ENCODE data around the gene ADAM23. TPM values are rescaled to one million over a fixed set of nuclear protein-coding genes. Genes with fewer than 3 reads are reported as not detected.

Gene ADAM23
- total RNA-seq, 1 donor from 2014 or later = 20.2 TPM

- H3K4me1 Mint-ChIP-seq (ENCODE audit: unreplicated experiment) = peaks cover 6% of the 10 kb centered on the region
- peaks cover 6% of the 10 kb centered on the region for H3K36me3 Mint-ChIP-seq
- DNase-seq (ENCODE audit: extremely low spot score, unreplicated experiment) = no peak
- no peaks in the 10 kb centered on the region for H3K27me3 Mint-ChIP-seq
- TF ChIP-seq CTCF (conservative IDR thresholded peaks at IDR 0.05) = no peak
- H3K27ac Mint-ChIP-seq = no peak overlapping the region
- H3K9me3 Mint-ChIP-seq = peaks cover 9% of the 10 kb centered on the region
- no peak overlapping the region for H3K4me3 Mint-ChIP-seq
Observed at GRCh38 chr2:206481056-206481455, 37.7 kb downstream of the ADAM23 start.

GRCh38 chr2:206482123-206482522 is 38.8 kb downstream of the ADAM23 start:
- H3K4me1 Mint-ChIP-seq (ENCODE audit: unreplicated experiment) = peaks cover 6% of the 10 kb centered on the region
- peaks cover 6% of the 10 kb centered on the region for H3K36me3 Mint-ChIP-seq
- H3K4me3 Mint-ChIP-seq = no peak overlapping the region
- DNase-seq (ENCODE audit: extremely low spot score, unreplicated experiment) = no peak
- no peak overlapping the region for H3K27ac Mint-ChIP-seq
- TF ChIP-seq CTCF (conservative IDR thresholded peaks at IDR 0.05) = no peak
- H3K27me3 Mint-ChIP-seq = no peaks in the 10 kb centered on the region
- peaks cover 9% of the 10 kb centered on the region for H3K9me3 Mint-ChIP-seq

- peaks cover 9% of the 10 kb centered on the region for H3K9me3 Mint-ChIP-seq
- H3K4me3 Mint-ChIP-seq = no peak overlapping the region
- no peak overlapping the region for H3K27ac Mint-ChIP-seq
- H3K36me3 Mint-ChIP-seq = peaks cover 6% of the 10 kb centered on the region
- H3K4me1 Mint-ChIP-seq (ENCODE audit: unreplicated experiment) = peaks cover 6% of the 10 kb centered on the region
- DNase-seq (ENCODE audit: extremely low spot score, unreplicated experiment) = no peak
- TF ChIP-seq CTCF (conservative IDR thresholded peaks at IDR 0.05) = no peak
- no peaks in the 10 kb centered on the region for H3K27me3 Mint-ChIP-seq
Observed at GRCh38 chr2:206482633-206483032, 39.3 kb downstream of the ADAM23 start.

DNA sequence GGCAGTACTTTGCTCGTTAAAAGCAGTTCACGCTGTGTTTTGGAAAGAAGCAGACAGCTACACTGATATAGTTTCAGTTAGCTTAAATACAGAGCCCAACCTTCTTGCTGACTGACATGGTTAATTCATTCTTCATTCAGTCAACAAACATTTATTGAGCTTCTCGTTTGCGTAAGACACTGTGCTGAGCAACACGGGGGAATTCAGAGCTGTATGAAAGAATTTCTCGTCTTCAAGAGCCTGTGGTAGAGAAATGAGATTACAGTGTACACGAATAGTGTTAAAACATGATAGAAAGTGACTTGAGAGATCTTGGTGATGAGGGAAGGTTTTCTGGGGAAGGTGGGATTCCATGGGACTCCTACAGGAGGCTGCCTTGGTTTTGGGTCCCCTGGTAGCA is 44.7 kb downstream of the ADAM23 start:
- H3K4me3 Mint-ChIP-seq = no peak overlapping the region
- no peak overlapping the region for H3K27ac Mint-ChIP-seq
- DNase-seq (ENCODE audit: extremely low spot score, unreplicated experiment) = no peak

DNA sequence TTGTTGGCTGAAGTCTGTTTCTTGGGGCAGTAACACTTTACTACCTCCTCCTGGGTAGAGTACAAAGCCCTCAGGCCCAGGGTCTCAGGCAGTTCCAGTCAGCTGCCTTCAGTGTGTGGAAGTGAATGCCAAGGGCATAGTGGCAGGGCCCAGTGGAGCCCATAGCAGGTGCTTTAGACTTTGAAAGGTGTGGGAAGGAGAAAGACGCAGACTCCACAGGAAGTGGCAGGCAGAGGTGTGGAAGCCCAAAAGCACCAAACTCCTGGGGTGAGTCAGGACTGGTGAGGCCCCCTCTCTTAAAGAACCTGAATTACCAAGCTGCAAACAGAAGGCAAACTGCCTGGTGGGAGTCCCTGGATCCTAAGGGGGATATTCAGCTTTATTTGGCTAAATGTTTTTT is 45.3 kb downstream of the ADAM23 start:
- Mint-ChIP-seq H3K27ac (no peak overlapping the region), H3K27me3 (peaks cover 3% of the 10 kb centered on the region), H3K4me1 (ENCODE audit: unreplicated experiment) (no peaks in the 10 kb centered on the region), H3K9me3 (peaks cover 9% of the 10 kb centered on the region), H3K36me3 (peaks cover 10% of the 10 kb centered on the region), H3K4me3 (no peak overlapping the region)
- no peak for DNase-seq (ENCODE audit: extremely low spot score, unreplicated experiment)
- TF ChIP-seq CTCF (conservative IDR thresholded peaks at IDR 0.05) = no peak

More for the DNA sequence above, 44.7 kb downstream of the ADAM23 start:
- Mint-ChIP-seq H3K27me3 (peaks cover 3% of the 10 kb centered on the region), H3K9me3 (peaks cover 9% of the 10 kb centered on the region), H3K4me1 (ENCODE audit: unreplicated experiment) (no peaks in the 10 kb centered on the region), H3K36me3 (peaks cover 10% of the 10 kb centered on the region)
- no peak for TF ChIP-seq CTCF (conservative IDR thresholded peaks at IDR 0.05)

- Mint-ChIP-seq H3K36me3 (peaks cover 8% of the 10 kb centered on the region), H3K4me1 (ENCODE audit: unreplicated experiment) (no peaks in the 10 kb centered on the region), H3K9me3 (peaks cover 7% of the 10 kb centered on the region), H3K27me3 (no peaks in the 10 kb centered on the region), H3K27ac (no peak overlapping the region), H3K4me3 (no peak overlapping the region)
- no peak for DNase-seq (ENCODE audit: extremely low spot score, unreplicated experiment)
- no peak for TF ChIP-seq CTCF (conservative IDR thresholded peaks at IDR 0.05)
Observed at GRCh38 chr2:206494061-206494460, 50.7 kb downstream of the ADAM23 start.

Data from type B pancreatic cell (in vitro differentiated cells).